Adipocyte (in vitro differentiated cells): Measurements from ENCODE around the gene DNAH17.

ENCODE experiments used
- DNase-seq: peaks from one replicate; pipeline ENCODE4 v3.0.0-alpha.2; 2015; ENCODE audit warnings: low read depth
- H3K27me3 ChIP-seq: replicated peaks from 2 replicates; pipeline ENCODE4 v1.7.0; 2013; ENCODE audit warnings: mild to moderate bottlenecking, low read length, moderate library complexity; ENCODE audit not compliant: control insufficient read depth, insufficient read depth
- H3K36me3 ChIP-seq: 2 replicates; pipeline ENCODE4 v1.7.0; 2013; ENCODE audit warnings: low read length, mild to moderate bottlenecking, moderate library complexity; ENCODE audit not compliant: control insufficient read depth, insufficient read depth, severe bottlenecking
- H3K4me1 ChIP-seq: 2 replicates; pipeline ENCODE4 v1.7.0; 2013; ENCODE audit warnings: mild to moderate bottlenecking, low read length, moderate library complexity; ENCODE audit not compliant: control insufficient read depth, insufficient read depth
- H3K4me3 ChIP-seq: 2 replicates; pipeline ENCODE4 v1.7.0; 2013; ENCODE audit warnings: mild to moderate bottlenecking, low read length, moderate library complexity
- H3K9ac ChIP-seq: 2 replicates; pipeline ENCODE4 v1.7.0; 2013; ENCODE audit warnings: mild to moderate bottlenecking, low read length, moderate library complexity
- H3K9me3 ChIP-seq: 2 replicates; pipeline ENCODE4 v1.7.0; 2013; ENCODE audit warnings: mild to moderate bottlenecking, low read length, moderate library complexity; ENCODE audit not compliant: control insufficient read depth

The DNAH17 gene, protein sequence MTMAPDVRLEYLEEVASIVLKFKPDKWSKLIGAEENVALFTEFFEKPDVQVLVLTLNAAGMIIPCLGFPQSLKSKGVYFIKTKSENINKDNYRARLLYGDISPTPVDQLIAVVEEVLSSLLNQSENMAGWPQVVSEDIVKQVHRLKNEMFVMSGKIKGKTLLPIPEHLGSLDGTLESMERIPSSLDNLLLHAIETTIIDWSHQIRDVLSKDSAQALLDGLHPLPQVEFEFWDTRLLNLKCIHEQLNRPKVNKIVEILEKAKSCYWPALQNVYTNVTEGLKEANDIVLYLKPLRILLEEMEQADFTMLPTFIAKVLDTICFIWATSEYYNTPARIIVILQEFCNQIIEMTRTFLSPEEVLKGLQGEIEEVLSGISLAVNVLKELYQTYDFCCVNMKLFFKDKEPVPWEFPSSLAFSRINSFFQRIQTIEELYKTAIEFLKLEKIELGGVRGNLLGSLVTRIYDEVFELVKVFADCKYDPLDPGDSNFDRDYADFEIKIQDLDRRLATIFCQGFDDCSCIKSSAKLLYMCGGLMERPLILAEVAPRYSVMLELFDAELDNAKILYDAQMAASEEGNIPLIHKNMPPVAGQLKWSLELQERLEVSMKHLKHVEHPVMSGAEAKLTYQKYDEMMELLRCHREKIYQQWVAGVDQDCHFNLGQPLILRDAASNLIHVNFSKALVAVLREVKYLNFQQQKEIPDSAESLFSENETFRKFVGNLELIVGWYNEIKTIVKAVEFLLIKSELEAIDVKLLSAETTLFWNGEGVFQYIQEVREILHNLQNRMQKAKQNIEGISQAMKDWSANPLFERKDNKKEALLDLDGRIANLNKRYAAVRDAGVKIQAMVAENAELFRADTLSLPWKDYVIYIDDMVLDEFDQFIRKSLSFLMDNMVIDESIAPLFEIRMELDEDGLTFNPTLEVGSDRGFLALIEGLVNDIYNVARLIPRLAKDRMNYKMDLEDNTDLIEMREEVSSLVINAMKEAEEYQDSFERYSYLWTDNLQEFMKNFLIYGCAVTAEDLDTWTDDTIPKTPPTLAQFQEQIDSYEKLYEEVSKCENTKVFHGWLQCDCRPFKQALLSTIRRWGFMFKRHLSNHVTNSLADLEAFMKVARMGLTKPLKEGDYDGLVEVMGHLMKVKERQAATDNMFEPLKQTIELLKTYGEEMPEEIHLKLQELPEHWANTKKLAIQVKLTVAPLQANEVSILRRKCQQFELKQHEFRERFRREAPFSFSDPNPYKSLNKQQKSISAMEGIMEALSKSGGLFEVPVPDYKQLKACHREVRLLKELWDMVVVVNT (N-terminal part only)

DNA sequence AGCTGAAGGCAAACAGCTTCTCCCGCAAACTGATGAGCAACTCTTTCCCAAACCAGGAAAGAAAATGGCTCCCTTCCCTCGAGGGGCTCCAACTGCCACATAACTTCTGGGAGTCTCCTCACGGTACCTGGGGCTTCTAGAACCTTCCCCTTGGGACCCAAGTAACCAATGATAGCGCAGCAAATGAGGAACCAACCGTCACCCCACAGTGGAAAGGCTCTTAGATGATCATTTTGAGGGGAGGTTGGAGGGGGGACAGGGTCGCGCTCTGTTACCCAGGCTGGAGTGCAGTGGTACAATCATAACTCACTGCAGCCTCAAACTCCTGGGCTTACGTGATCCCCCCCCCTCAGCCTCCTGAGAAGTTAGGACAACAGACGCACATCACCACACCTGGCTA is at the start of gene DNAH17:
DNAH17 (minus strand) TSS at position 101 of the 400 bp plus-strand sequence. CDS start 2,339 bp downstream, outside the sequence.
- H3K36me3 ChIP-seq = no peaks in the 10 kb centered on the region
- no peaks in the 10 kb centered on the region for H3K4me1 ChIP-seq
- H3K9me3 ChIP-seq = no peaks in the 10 kb centered on the region
- H3K27me3 ChIP-seq = peaks cover 44% of the 10 kb centered on the region
- H3K9ac ChIP-seq = no peak within 1 kb of the TSS
- no peak within 1 kb of the TSS for H3K4me3 ChIP-seq
- DNase-seq = no peak

DNA sequence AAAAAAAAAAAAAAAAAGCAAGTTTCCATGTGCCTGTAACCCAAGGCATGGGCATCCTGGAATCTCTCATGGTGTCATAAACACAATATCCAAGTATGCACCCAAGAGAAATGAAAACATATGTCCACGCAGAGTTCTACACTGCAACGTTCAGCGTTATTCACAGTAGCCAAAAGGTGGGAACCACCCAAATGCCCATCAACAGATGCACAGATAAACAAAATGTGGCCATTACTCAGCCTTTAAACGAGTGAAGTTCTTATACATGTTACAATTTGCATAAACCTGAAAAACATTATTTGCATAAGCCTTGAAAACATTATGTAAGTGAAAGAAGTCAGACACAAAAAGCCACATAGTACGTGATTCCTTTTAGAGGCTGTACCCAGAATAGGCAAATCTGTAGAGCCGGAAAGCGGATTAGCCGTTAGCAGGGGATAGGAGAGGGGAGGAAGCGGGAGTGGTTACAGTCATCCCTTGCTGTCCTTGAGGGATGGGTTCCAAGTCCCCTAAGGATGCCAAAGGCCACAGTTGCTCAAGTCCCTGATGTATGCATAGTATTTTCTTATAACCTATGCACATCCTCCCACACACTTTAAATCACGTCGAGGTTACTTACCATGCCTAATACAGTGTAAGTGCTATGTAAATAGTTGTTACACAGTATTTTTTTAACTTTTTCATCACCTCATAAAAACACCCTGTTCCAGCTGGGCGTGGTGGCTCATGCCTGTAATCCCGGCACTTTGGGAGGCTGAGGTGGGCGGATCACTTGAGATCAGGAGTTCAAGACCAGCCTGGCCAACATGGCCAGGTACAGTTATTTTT is 47.3 kb upstream of the DNAH17 start:
- no peak overlapping the region for H3K4me3 ChIP-seq
- no peak for DNase-seq

DNA sequence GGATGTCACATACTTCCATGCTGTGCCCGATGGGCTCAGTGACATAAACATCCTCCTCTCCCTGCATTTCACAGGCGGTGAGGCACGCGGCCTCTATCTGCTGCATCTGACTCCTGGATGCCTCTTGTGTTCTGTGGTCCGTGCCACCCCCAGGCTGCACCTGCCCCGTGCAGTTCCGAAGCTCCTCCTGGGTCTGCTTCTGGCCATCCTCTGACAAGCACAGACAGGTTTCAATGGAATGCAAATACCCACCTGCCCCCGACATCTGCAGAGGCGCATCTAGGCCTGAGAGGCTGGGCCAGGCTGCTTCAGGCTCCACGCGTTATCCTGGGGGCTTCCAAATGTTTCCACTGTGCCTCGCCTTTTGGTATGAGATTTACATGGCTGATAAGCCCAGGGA is 46.3 kb upstream of the DNAH17 start:
- no peak overlapping the region for H3K4me3 ChIP-seq
- H3K27me3 ChIP-seq = peaks cover 12% of the 10 kb centered on the region
- H3K9me3 ChIP-seq = peaks cover 11% of the 10 kb centered on the region
- peaks cover 3% of the 10 kb centered on the region for H3K4me1 ChIP-seq
- no peak overlapping the region for H3K9ac ChIP-seq
- H3K36me3 ChIP-seq = no peaks in the 10 kb centered on the region
- DNase-seq = no peak

More for the DNA sequence above, 47.3 kb upstream of the DNAH17 start:
- Histone ChIP-seq H3K9me3 (peaks cover 8% of the 10 kb centered on the region), H3K36me3 (no peaks in the 10 kb centered on the region), H3K9ac (no peak overlapping the region), H3K27me3 (peaks cover 12% of the 10 kb centered on the region), H3K4me1 (no peaks in the 10 kb centered on the region)

DNA sequence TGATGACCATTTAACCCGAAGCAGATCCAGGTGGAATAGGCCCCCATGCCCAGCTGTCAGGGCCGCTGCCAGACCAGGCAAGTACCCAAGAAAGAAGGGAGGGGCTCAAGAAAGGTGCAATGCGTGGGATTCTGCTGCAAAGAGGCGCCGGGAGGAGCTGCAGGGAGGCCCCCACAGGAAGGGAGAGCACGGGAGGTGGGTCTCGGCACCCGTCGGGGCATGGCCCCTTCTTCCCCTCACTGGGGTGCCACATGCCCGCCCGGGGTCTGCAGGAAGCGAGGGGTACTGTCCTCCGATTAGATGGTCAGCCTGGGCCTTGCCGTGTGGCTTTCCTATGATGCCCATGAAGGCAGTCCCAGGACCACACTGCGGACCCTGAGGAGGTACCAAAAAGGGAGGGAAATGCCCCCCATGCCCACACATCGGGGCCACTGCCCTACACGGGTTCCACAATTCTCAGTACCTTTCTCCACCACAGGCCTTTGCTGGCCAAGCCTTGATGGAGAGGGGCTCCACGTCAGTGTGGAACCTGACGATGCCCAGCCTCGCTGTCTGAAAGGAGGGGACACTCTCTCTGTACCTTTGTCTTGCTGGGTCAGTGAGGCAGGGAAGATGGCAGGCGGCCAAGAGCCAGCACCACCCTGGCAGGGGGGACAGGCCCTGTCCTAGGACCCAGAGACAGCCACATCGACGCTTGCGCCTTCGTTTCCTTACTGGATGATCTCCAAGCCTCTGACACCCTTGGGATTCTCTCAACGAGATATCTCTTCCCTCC is 45.5 kb upstream of the DNAH17 start:
- Histone ChIP-seq H3K27me3 (peaks cover 12% of the 10 kb centered on the region), H3K9ac (no peak overlapping the region)

DNA sequence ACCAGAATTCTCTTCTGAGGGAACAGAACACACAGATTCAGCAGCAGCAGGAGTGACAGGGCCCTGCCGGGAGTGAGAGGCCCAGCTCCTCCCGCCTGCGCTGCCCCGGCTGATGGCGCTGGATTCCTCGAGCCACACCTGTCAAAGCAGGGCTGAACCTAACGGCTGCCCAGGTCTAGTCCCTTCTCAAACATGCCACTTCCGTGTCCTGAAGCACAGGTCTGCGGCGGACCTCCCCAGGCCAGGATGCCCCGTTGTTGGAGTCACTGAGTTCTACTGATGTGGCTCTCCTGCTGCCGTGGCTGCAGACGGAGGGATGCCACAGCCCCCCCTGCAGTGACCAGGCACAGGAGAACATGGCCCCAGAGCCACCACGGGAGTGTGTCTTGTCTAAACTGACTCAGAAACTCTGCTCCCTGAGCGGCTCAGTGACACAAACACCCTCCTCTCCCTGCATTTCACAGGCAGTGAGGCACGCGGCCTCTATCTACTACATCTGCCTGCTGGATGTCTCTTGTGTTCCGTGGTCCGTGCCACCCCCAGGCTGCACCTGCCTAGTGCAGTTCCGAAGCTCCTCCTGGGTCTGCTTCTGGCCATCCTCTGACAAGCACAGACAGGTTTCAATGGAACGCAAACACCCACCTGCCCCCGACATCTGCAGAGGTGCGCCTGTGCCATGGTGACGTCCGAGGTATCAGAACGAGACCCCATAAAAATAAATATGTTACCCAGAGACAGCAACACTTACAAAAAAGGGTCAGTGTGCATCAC is 44.7 kb upstream of the DNAH17 start:
- DNase-seq = no peak
- no peaks in the 10 kb centered on the region for H3K36me3 ChIP-seq
- H3K9ac ChIP-seq = no peak overlapping the region
- peaks cover 19% of the 10 kb centered on the region for H3K4me1 ChIP-seq
- H3K9me3 ChIP-seq = peaks cover 11% of the 10 kb centered on the region
- peaks cover 12% of the 10 kb centered on the region for H3K27me3 ChIP-seq
- no peak overlapping the region for H3K4me3 ChIP-seq

More for the DNA sequence above, 45.5 kb upstream of the DNAH17 start:
- Histone ChIP-seq H3K4me3 (no peak overlapping the region), H3K4me1 (peaks cover 12% of the 10 kb centered on the region), H3K9me3 (peaks cover 11% of the 10 kb centered on the region), H3K36me3 (no peaks in the 10 kb centered on the region)
- DNase-seq = no peak

DNA sequence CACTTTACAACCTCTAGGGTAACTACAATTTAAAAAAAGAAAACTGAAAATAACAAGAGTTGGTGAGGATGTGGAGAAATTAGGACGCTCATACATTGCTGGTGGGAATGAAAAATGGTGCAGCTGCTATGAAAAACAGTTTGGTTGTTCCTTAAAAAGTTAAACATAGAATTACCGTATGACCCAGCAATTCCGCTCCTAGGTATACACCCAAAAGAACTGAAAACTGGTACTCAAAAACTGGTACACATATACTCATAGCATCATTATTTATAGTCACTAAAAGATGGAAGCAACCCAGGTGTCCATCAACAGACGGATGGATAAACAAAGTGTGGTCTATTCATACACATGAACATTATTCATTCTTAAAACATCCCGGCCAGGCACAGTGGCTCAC is 42.9 kb upstream of the DNAH17 start:
- no peak overlapping the region for H3K9ac ChIP-seq
- peaks cover 9% of the 10 kb centered on the region for H3K27me3 ChIP-seq
- no peaks in the 10 kb centered on the region for H3K36me3 ChIP-seq
- peaks cover 21% of the 10 kb centered on the region for H3K4me1 ChIP-seq
- H3K4me3 ChIP-seq = no peak overlapping the region
- DNase-seq = no peak
- peaks cover 11% of the 10 kb centered on the region for H3K9me3 ChIP-seq

DNA sequence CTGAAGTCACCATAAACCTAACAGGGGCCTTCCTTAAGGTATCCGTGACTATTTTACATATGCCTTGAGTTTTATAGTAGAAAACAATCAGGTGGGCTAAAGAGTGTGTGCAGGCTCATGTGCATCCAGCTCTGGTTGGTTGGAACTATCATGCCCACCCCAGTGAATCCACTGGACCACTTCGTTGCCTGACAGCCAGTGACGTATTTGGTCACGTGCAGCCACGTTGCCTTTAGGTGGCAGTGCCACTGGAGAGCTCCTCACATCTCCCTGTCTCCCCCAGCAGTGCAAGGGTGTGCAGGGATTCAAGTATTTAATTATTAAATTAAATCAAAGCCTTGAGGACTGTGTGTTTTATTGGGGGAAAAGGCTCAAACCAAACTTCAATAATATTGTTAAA is 42.1 kb upstream of the DNAH17 start:
- H3K4me1 ChIP-seq = peaks cover 21% of the 10 kb centered on the region
- peaks cover 9% of the 10 kb centered on the region for H3K27me3 ChIP-seq
- peaks cover 11% of the 10 kb centered on the region for H3K9me3 ChIP-seq
- H3K4me3 ChIP-seq = no peak overlapping the region
- H3K9ac ChIP-seq = no peak overlapping the region
- no peak for DNase-seq
- H3K36me3 ChIP-seq = no peaks in the 10 kb centered on the region

DNA sequence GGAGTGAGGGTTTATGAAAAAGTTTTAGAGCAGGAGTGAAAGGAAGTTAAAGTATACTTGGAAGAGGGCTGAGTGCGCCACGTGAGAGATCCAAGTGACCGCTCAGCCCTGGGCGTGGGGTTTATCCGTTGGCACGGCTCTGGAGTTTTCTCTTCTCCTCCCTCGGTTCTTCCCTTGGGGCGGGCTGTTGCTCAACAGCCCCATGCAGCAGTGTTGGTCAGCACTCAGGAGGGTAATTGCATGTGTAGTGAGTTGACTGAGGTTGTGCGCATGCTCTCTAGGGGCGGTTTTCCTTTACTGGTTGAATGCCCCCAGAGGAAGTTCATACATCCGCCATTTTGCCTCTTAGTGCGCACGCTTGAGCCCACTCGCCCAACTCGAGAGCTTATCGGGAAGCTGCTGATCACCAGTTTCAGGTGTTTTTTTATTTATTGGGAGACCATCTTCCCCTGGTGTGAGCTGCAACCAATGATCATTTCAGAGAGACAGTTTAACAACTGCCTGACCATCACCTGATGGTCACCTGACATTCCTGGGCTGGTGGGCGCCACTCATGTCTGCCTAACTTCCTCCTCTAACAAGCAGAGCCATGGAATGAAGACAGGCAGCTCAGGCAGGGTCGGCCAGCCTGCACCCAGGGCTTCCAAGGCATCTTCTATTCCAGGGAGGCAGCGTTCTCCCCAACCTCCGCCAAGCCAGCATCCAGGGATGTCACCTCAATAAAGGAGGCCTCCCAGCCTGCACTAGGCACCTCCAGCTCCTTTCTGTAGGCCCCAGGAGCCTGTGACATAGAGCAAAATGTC is 41.3 kb upstream of the DNAH17 start:
- Histone ChIP-seq H3K4me1 (peaks cover 21% of the 10 kb centered on the region), H3K27me3 (peaks cover 2% of the 10 kb centered on the region), H3K36me3 (no peaks in the 10 kb centered on the region), H3K9ac (peak overlapping the region; percentile 65), H3K9me3 (peaks cover 11% of the 10 kb centered on the region), H3K4me3 (peak overlapping the region; percentile 26)
- DNase-seq = no peak

DNA sequence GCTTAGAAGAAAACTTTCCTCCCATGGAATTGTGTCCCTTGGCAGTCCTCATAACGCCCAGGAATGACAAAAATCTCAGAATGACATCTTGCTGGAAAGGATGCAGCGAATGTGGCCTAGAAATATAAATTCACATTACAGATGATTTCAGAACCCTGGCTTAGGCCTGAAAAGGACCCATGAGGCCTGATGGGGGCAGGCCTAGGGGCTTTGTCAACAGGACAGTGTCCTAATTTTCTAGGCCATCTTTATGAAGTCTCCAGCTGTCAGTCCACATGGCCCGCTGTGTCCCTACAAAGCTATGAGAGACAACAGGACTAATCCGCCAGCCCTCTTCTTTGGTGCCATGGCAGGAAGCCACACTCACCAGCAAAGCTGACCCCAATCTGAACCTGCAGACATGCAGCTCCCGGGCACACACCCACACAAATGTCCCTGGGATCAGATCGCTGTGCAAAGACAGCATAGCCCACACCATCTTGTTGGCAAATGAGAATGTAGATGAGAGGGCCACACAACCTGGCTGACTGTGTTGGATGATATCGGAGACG is 40.4 kb upstream of the DNAH17 start:
- H3K4me1 ChIP-seq = peaks cover 21% of the 10 kb centered on the region
- no peaks in the 10 kb centered on the region for H3K36me3 ChIP-seq
- peak; percentile 50 for DNase-seq
- H3K27me3 ChIP-seq = no peaks in the 10 kb centered on the region
- peak overlapping the region; percentile 26 for H3K4me3 ChIP-seq
- H3K9ac ChIP-seq = peak overlapping the region; percentile 65
- H3K9me3 ChIP-seq = peaks cover 11% of the 10 kb centered on the region
